ENCODE measurements around the gene FAM174A.
"Not testable (repeated sequence)": the region's sequence is repeated elsewhere in the genome, so short reads cannot be mapped to it uniquely, and the experiment has no call there.

The FAM174A gene

DNA sequence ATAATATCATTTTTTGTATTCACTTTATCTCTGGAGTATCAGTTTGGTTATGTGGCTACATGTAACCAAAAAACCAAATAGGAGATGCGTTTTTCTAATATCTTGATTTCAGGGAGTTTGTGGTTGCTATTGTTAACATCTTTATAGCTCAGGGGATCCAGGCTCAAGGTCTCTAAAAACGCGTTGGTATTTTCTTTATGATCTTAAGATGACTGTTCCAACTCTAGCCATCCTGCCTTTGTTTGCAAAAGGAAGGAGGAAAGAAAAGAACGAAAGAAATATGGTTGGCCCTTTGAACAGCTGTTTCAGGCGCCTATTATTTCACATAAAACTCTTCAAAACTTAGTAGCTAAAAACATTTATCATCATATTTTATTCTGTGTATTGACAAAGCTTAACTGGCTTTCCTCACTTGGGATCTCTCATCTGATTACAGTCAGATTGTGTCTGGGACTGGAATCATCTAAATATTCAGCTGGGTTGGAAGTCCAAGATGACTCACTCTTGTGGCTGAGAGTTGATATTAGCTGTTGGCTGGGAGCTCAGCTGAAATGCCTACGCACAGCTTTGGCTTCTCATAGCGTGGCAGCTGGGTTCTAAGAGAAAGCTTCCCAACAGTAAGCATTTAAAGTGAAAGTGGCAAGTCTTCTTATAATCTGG, 60.1 kb downstream of the FAM174A start:
- H3K27me3 ChIP-seq = no peaks in the 10 kb centered on the region
- intact Hi-C loops (cut with DNase I; ENCODE audit: low total_unique reads) = no loop called here
- TF ChIP-seq, protein P1, sequence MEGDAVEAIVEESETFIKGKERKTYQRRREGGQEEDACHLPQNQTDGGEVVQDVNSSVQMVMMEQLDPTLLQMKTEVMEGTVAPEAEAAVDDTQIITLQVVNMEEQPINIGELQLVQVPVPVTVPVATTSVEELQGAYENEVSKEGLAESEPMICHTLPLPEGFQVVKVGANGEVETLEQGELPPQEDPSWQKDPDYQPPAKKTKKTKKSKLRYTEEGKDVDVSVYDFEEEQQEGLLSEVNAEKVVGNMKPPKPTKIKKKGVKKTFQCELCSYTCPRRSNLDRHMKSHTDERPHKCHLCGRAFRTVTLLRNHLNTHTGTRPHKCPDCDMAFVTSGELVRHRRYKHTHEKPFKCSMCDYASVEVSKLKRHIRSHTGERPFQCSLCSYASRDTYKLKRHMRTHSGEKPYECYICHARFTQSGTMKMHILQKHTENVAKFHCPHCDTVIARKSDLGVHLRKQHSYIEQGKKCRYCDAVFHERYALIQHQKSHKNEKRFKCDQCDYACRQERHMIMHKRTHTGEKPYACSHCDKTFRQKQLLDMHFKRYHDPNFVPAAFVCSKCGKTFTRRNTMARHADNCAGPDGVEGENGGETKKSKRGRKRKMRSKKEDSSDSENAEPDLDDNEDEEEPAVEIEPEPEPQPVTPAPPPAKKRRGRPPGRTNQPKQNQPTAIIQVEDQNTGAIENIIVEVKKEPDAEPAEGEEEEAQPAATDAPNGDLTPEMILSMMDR (IDR thresholded peaks at IDR 0.05) = no peak
- H3K27ac ChIP-seq = peak overlapping the region; percentile 30 to 38
- no peaks in the 10 kb centered on the region for H3K9me3 ChIP-seq
- H3K36me3 ChIP-seq = no peaks in the 10 kb centered on the region
- peak; percentile 21 to 66 for DNase-seq
- peaks cover 0 to 20% (median 0%) of the 10 kb centered on the region in 4 donors for H3K4me1 ChIP-seq
- no peak overlapping the region for H3K4me3 ChIP-seq

DNA sequence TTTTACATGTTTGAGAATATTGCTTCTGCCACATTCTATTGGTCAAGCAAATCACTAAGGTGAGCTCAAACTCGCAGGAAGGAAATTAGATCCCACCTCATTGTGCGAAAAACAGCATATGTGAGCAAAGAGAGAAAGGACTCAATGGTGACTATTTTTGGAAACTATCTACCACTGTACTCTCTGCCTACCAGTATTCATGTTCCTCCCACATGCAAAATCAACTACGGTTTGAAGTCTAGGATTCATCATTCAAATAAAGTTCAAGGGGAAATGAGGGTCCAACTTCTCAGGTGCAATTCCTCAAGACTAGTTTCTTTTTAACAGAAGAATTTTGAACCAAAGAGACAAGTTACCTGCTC, 60.6 kb downstream of the FAM174A start:
- no peak for DNase-seq
- intact Hi-C loops (cut with DNase I; ENCODE audit: low total_unique reads) = no loop called here

DNA sequence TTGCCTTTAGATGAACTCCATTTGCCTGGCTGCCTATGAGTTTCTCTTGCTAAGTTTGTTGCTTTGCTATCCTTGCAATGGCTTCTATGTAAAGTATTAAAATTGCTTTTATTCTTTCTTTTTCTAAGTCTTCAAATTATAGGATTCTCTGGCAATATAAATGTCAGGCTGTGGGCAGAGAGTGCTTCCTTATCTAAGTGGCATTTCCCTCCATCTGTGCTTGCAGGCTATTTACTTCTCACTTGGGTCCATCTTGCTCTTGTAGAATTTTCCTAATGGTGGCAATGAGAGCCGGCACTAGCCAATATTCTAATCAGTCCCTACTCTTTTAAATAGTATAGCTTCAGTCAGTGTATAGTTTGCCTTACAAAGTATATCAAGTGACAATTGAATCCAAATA, 63.3 kb downstream of the FAM174A start:
- Histone ChIP-seq H3K4me1 (peaks cover 0 to 20% (median 0%) of the 10 kb centered on the region in 4 donors), H3K27me3 (no peaks in the 10 kb centered on the region), H3K27ac (no peak overlapping the region), H3K4me3 (no peak overlapping the region), H3K9me3 (no peaks in the 10 kb centered on the region), H3K36me3 (no peaks in the 10 kb centered on the region)
- no peak for DNase-seq
- TF ChIP-seq, protein P1 (IDR thresholded peaks at IDR 0.05) = no peak
- intact Hi-C loops (cut with DNase I; ENCODE audit: low total_unique reads) = no loop called here

More for the DNA sequence above, 60.6 kb downstream of the FAM174A start:
- TF ChIP-seq, protein P1 (IDR thresholded peaks at IDR 0.05) = no peak
- Histone ChIP-seq H3K27me3 (no peaks in the 10 kb centered on the region), H3K27ac (peak overlapping the region; percentile 30 to 38), H3K36me3 (no peaks in the 10 kb centered on the region), H3K9me3 (no peaks in the 10 kb centered on the region), H3K4me3 (no peak overlapping the region), H3K4me1 (peaks cover 0 to 20% (median 0%) of the 10 kb centered on the region in 4 donors)

DNA sequence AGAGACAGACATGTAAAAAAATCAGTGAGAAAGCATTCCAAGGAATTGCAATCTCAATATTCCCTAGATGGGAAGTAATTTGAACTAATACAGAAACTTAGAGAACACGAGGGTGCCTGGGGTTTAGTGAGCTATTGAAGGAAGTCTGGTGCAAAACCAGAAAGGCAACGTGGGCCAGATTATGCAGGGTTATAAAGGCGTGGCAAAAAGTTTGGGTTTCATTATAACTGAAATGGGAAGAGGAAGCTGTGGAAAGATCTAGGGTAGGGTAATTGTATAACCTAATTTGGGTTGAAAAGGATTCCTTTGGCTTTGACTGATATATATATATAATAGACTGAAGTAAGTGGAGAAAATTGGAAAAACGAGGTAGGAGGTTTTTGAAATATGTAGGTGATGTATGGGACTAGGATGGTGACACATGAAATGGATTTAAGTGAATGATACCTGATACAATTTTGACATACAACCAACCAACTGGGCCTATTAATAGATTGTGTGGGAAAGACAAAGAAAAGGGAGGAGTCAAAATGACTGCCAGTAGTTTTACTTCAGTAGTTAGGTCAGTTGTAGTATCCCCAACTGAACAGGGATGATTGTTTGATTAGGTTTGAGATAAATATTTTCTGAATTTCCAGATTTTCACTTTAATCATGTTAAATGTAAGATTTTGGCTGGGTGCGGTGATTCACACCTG, 65.3 kb downstream of the FAM174A start:
- H3K4me3 ChIP-seq = no peak overlapping the region
- TF ChIP-seq, protein P1 (IDR thresholded peaks at IDR 0.05) = no peak
- H3K9me3 ChIP-seq = no peaks in the 10 kb centered on the region
- no peaks in the 10 kb centered on the region for H3K27me3 ChIP-seq
- DNase-seq = no peak
- peaks cover 0 to 10% (median 0%) of the 10 kb centered on the region in 4 donors for H3K4me1 ChIP-seq
- intact Hi-C loops (cut with DNase I; ENCODE audit: low total_unique reads) = no loop called here
- H3K36me3 ChIP-seq = no peaks in the 10 kb centered on the region
- H3K27ac ChIP-seq = no peak overlapping the region

DNA sequence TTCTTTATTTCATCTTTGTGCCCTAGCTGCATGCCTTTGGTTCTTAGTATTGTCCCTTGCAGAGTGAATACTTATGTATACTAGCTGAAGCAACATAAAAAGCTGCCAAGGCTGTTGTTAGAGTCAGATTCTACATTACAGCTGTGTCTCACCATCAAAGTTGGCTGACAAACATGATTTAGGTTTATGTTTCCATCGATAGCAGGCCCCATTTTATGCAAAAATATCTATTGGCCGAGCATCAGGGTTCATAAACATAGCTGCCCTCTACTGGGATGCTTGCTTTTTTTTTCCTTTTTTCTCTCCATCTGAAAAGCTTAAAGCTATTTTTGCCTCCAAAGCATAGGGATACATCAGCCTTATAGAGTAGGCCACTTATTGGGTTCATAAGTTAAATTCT, 68.0 kb downstream of the FAM174A start:
- Histone ChIP-seq H3K36me3 (no peaks in the 10 kb centered on the region), H3K27me3 (no peaks in the 10 kb centered on the region), H3K27ac (no peak overlapping the region), H3K4me1 (no peaks in the 10 kb centered on the region), H3K9me3 (no peaks in the 10 kb centered on the region), H3K4me3 (no peak overlapping the region)
- TF ChIP-seq, protein P1 (IDR thresholded peaks at IDR 0.05) = no peak
- intact Hi-C loops (cut with DNase I; ENCODE audit: low total_unique reads) = no loop called here
- DNase-seq = no peak

DNA sequence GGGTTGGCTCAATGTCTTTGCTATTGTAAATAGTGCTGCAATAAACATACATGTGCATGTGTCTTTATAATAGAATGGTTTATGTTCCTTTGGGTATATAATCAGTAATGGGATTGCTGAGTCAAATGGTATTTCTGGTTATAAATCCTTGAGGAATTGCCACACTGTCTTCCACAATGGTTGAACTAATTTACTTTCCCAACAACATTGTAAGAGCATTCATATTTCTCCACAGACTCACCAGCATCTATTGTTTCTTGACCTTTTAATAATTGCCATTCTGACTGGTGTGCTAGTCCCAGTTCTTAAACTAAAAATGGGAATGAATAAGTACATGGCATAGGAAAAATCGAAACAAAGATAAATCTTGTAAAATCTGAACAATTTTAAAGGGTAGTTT, 68.8 kb downstream of the FAM174A start:
- H3K9me3 ChIP-seq; H3K36me3 ChIP-seq; H3K27me3 ChIP-seq; DNase-seq; H3K4me3 ChIP-seq; intact Hi-C loops (cut with DNase I; ENCODE audit: low total_unique reads); H3K27ac ChIP-seq; H3K4me1 ChIP-seq: not testable (repeated sequence)
